K562 (cell line): Measurements from ENCODE around the gene ZNF350.

Experiments
- CCAR2 ChIP-seq: fragments of 200-400 bp; formaldehyde crosslinking; IDR thresholded peaks from 2 replicates; pipeline ENCODE4 v1.6.1; 2017; ENCODE audit warnings: mild to moderate bottlenecking, low read depth, low read length
- CEBPB ChIP-seq: fragments of 450-650 bp; IDR thresholded peaks from 2 replicates; pipeline ENCODE4 v1.6.1; 2016; ENCODE audit warnings: missing genetic modification characterization, missing compliant biosample characterization
- CHD4 ChIP-seq: fragments of 200-600 bp; sonication (generic); IDR thresholded peaks from 3 replicates; pipeline ENCODE4 v1.6.1; 2012; ENCODE audit warnings: low read depth, mild to moderate bottlenecking, mixed read lengths, low read length, inconsistent platforms; ENCODE audit not compliant: insufficient read depth, insufficient replicate concordance, poor library complexity, severe bottlenecking
- CTCF ChIP-seq, 3 experiments: IDR thresholded peaks in 2 of 3; conservative IDR thresholded peaks in 1 of 3; 2 replicates each; pipeline ENCODE4 v1.5.1; 2011 to 2012; ENCODE audit warnings: low read length in 3 of 3, mild to moderate bottlenecking in 3 of 3, control low read depth in 2 of 3, improper control_type of control experiment in 1 of 3, inconsistent platforms in 1 of 3, low read depth in 1 of 3, mixed read lengths in 1 of 3, moderate library complexity in 1 of 3; ENCODE audit not compliant: insufficient read depth in 2 of 3
- JUND ChIP-seq, 2 experiments: IDR thresholded peaks; 2 replicates in 1 of 2; 3 replicates in 1 of 2; pipeline ENCODE4 v1.6.1; 2011; ENCODE audit warnings: borderline replicate concordance in 2 of 2, low read depth in 2 of 2, low read length in 2 of 2, improper control_type of control experiment in 1 of 2, missing biosample characterization in 1 of 2, missing genetic modification characterization in 1 of 2, missing genetic modification reagents in 1 of 2
- POLR2A ChIP-seq: fragments of 450-650 bp; conservative IDR thresholded peaks from 2 replicates; pipeline ENCODE4 v1.6.1; 2016
- ZNF644 ChIP-seq: fragments of 200-800 bp; sonication (Bioruptor generic); IDR thresholded peaks from 2 replicates; pipeline ENCODE4 v1.6.1; 2016; ENCODE audit warnings: low read depth, missing genetic modification characterization, missing compliant biosample characterization

- no peak for TF ChIP-seq POLR2A
- no peak for TF ChIP-seq CHD4
- TF ChIP-seq JUND (IDR thresholded peaks at IDR 0.05; ENCODE audit: borderline replicate concordance, low read depth, low read length): no peak
- no peak for TF ChIP-seq JUND (tag; IDR thresholded peaks at IDR 0.05; ENCODE audit: borderline replicate concordance, low read depth, low read length)
- TF ChIP-seq CCAR2: no peak
- TF ChIP-seq CTCF (IDR thresholded peaks at IDR 0.05 in 2 of 3, conservative IDR thresholded peaks at IDR 0.05 in 1 of 3; ENCODE audit: insufficient read depth in 2 of 3, low read depth in 1 of 3, low read length in 3 of 3): peak in 2 of 3 experiments; percentile 9 to 12; a peak in 1 of 6 replicates
- no peak for TF ChIP-seq ZNF644
- TF ChIP-seq CEBPB: no peak
These were observed 9.8 kb downstream of the ZNF350 start for GRCh38 chr19:51976852-51977251.
